ENCODE results near the gene AFP. TPM values are rescaled to one million over a fixed set of nuclear protein-coding genes. Genes with fewer than 3 reads are reported as not detected.
A peak's percentile ranks its signal among the peaks of the same experiment; 100 is the strongest.

AFP gene
- total and polyA plus RNA-seq, 2 of the 13 experiments (the other 11 are each of a cell fraction or from before 2014, with no cell fraction given): 9,434 to 13,105 TPM

GRCh38 chr4:73429826-73430587 is 6.0 kb upstream of the AFP start:
- POLR2A ChIA-PET: interaction anchor here (1.1 to 6.3 kb wide), 5 partner anchors 9 to 84 kb away, joined by 3 to 85 read pairs (median 10); no protein-coding TSS in a partner anchor
- Histone ChIP-seq H3K27ac (ENCODE audit: extremely low read length, insufficient read depth, low read length) (peak overlapping the region; percentile 98), H3K27me3 (ENCODE audit: control insufficient read depth in 1 of 2, insufficient read depth in 2 of 2, low read length in 2 of 2) (no peaks in the 10 kb centered on the region), H3K79me2 (ENCODE audit: insufficient read depth, low read length) (peaks cover 20% of the 10 kb centered on the region), H4K20me1 (ENCODE audit: insufficient read depth, low read length) (no peaks in the 10 kb centered on the region), H3K4me1 (ENCODE audit: insufficient read depth, low read length) (peaks cover 97% of the 10 kb centered on the region), H3K4me2 (ENCODE audit: low read depth, low read length) (peak overlapping the region; percentile 80), H2AFZ (ENCODE audit: low read length) (no peak overlapping the region), H3K4me3 (replicated peaks in 1 of 3; ENCODE audit: insufficient read depth in 1 of 3, low read depth in 2 of 3, low read length in 3 of 3) (no peak overlapping the region), H3K9ac (ENCODE audit: insufficient read depth, low read depth, low read length) (peak overlapping the region; percentile 71; the same call in 1 of the 2 replicates), H3K36me3 (replicated peaks in 1 of 2; ENCODE audit: control insufficient read depth in 1 of 2, insufficient read depth in 2 of 2, low read length in 2 of 2) (no peaks in the 10 kb centered on the region), H3K9me3 (ENCODE audit: low read length) (no peaks in the 10 kb centered on the region)
- CTCF ChIA-PET (ENCODE audit: low intra/inter-chr PET ratio, low total read pairs): no interaction called here
- peak; percentile 34 for DNase-seq (ENCODE audit: low spot score)
- in situ Hi-C loops (cut with HindIII; ENCODE audit: extremely low pct_ligation_motif_present, low pct_unique_long_range_greater_than_20kb) (no loop called here), intact Hi-C loops (cut with micrococcal nuclease; ENCODE audit: unreplicated experiment) (loop anchor here (5.0 to 10.0 kb wide), 3 partner anchors 33 to 175 kb away; partner anchors contain the start of gene ANKRD17)
- FAIRE-seq: peak; percentile 43
- no TSS peak for BruUV-seq (replicated peaks)
- WGBS (ENCODE audit: low lambda C conversion rate): 3% methylated on average over 2 of the region's 2 CpGs
- no peak for ATAC-seq
- TF ChIP-seq HNRNPLL (IDR thresholded peaks at IDR 0.05; ENCODE audit: low read depth, low read length, poor library complexity, severe bottlenecking) (no peak), ARID2 (CRISPR knock-in tag; IDR thresholded peaks at IDR 0.05; ENCODE audit: borderline replicate concordance) (no peak), ZNF609 (CRISPR knock-in tag; IDR thresholded peaks at IDR 0.05; ENCODE audit: borderline replicate concordance) (peak; percentile 70; the same call in 1 of the 2 replicates), ZNF564 (CRISPR knock-in tag; IDR thresholded peaks at IDR 0.05) (no peak), SAP130 (CRISPR knock-in tag; IDR thresholded peaks at IDR 0.05; ENCODE audit: low read depth) (peak; percentile 48), GMEB1 (CRISPR knock-in tag; IDR thresholded peaks at IDR 0.05; ENCODE audit: borderline replicate concordance) (no peak), TCF7L2 (IDR thresholded peaks at IDR 0.05; ENCODE audit: low read depth, low read length) (peak; percentile 67), MLX (CRISPR knock-in tag; IDR thresholded peaks at IDR 0.05) (0 out of 2 replicates have a peak, but pooled peaks have one; percentile 43), POLR2G (IDR thresholded peaks at IDR 0.05; ENCODE audit: low read depth, low read length) (no peak), ZNF710 (CRISPR knock-in tag; IDR thresholded peaks at IDR 0.05; ENCODE audit: borderline replicate concordance) (peak; percentile 85), ZNF776 (CRISPR knock-in tag; IDR thresholded peaks at IDR 0.05) (no peak), MYPOP (CRISPR knock-in tag; IDR thresholded peaks at IDR 0.05) (no peak)
